ENCODE data around the gene APLF. TPM values are rescaled to one million over a fixed set of nuclear protein-coding genes. Genes with fewer than 3 reads are reported as not detected.

Gene APLF
- total RNA-seq, 1 donor: 8.6 TPM

GRCh38 chr2:68560545-68560944 is 93.2 kb downstream of the APLF start:
- no peak for DNase-seq (ENCODE audit: low read depth)
- no peak for TF ChIP-seq CTCF (IDR thresholded peaks at IDR 0.05; ENCODE audit: insufficient read depth, low read depth, low read length)
- H3K4me3 ChIP-seq (ENCODE audit: low read depth, low read length): no peak overlapping the region

GRCh38 chr2:68561372-68561771 is 94.0 kb downstream of the APLF start:
- DNase-seq (ENCODE audit: low read depth): no peak
- TF ChIP-seq CTCF (IDR thresholded peaks at IDR 0.05; ENCODE audit: insufficient read depth, low read depth, low read length): no peak
- H3K4me3 ChIP-seq (ENCODE audit: low read depth, low read length): no peak overlapping the region

GRCh38 chr2:68562934-68563333 is 95.5 kb downstream of the APLF start:
- no peak overlapping the region for H3K4me3 ChIP-seq (ENCODE audit: low read depth, low read length)
- TF ChIP-seq CTCF (IDR thresholded peaks at IDR 0.05; ENCODE audit: insufficient read depth, low read depth, low read length): no peak
- DNase-seq (ENCODE audit: low read depth): no peak

- no peak for TF ChIP-seq CTCF (IDR thresholded peaks at IDR 0.05; ENCODE audit: insufficient read depth, low read depth, low read length)
- H3K4me3 ChIP-seq (ENCODE audit: low read depth, low read length): no peak overlapping the region
- no peak for DNase-seq (ENCODE audit: low read depth)
Observed at GRCh38 chr2:68564426-68564825, 97.0 kb downstream of the APLF start.

- TF ChIP-seq CTCF (IDR thresholded peaks at IDR 0.05; ENCODE audit: insufficient read depth, low read depth, low read length): no peak
- no peak for DNase-seq (ENCODE audit: low read depth)
- no peak overlapping the region for H3K4me3 ChIP-seq (ENCODE audit: low read depth, low read length)
Observed at GRCh38 chr2:68565273-68565672, 97.9 kb downstream of the APLF start.

- no peak for TF ChIP-seq CTCF (IDR thresholded peaks at IDR 0.05; ENCODE audit: insufficient read depth, low read depth, low read length)
Observed at GRCh38 chr2:68565858-68566257, 98.5 kb downstream of the APLF start.

GRCh38 chr2:68566362-68566761 is 99.0 kb downstream of the APLF start:
- H3K4me3 ChIP-seq (ENCODE audit: low read depth, low read length): no peak overlapping the region
- no peak for DNase-seq (ENCODE audit: low read depth)
- no peak for TF ChIP-seq CTCF (IDR thresholded peaks at IDR 0.05; ENCODE audit: insufficient read depth, low read depth, low read length)

More at GRCh38 chr2:68565858-68566257, 98.5 kb downstream of the APLF start:
- DNase-seq (ENCODE audit: low read depth): peak; percentile 18
- H3K4me3 ChIP-seq (ENCODE audit: low read depth, low read length): no peak overlapping the region
